Daoy (cell line): ENCODE measurements around the gene DTX2. TPM values are rescaled to one million over a fixed set of nuclear protein-coding genes. Genes with fewer than 3 reads are reported as not detected.
"Not testable (repeated sequence)": the region's sequence is repeated elsewhere in the genome, so short reads cannot be mapped to it uniquely, and the experiment has no call there.

ENCODE experiments used
- DNase-seq: peaks from one replicate; pipeline ENCODE4 v3.0.0-alpha.2; 2015; ENCODE audit warnings: low read depth
- total RNA-seq: library from RNA; depleted of rRNA; stranded (reverse); fragments of >200 nt; shearing (Covaris generic); gene quantifications from 2 replicates; pipeline ENCODE4 v1.2.3, GENCODE V29; 2014

DTX2 gene
- total RNA-seq, 1 experiment from 2014 or later, result 15.1 TPM

GRCh38 chr7:76443846-76444245 is 17.7 kb upstream of the DTX2 start:
- DNase-seq, result not testable (repeated sequence)

- peak; percentile 61 for DNase-seq
These were observed 15.9 kb upstream of the DTX2 start for GRCh38 chr7:76445577-76446008.

GRCh38 chr7:76457017-76457416 is 4.5 kb upstream of the DTX2 start:
- not testable (repeated sequence) for DNase-seq

GRCh38 chr7:76458504-76458903 is 3.0 kb upstream of the DTX2 start:
- not testable (repeated sequence) for DNase-seq

- not testable (repeated sequence) for DNase-seq
These were observed 742 bp upstream of the DTX2 start for GRCh38 chr7:76460767-76461166.

- DNase-seq, result not testable (repeated sequence)
These were observed 868 bp downstream of the DTX2 start for GRCh38 chr7:76462271-76462882.

- not testable (repeated sequence) for DNase-seq
These were observed 3.5 kb downstream of the DTX2 start for GRCh38 chr7:76464959-76465358.

- DNase-seq, result not testable (repeated sequence)
These were observed 4.4 kb downstream of the DTX2 start for GRCh38 chr7:76465950-76466349.

- not testable (repeated sequence) for DNase-seq
These were observed 6.4 kb downstream of the DTX2 start for GRCh38 chr7:76467743-76468404.

GRCh38 chr7:76471556-76472221 is 10.2 kb downstream of the DTX2 start:
- not testable (repeated sequence) for DNase-seq

GRCh38 chr7:76473097-76473496 is 11.6 kb downstream of the DTX2 start:
- DNase-seq, result not testable (repeated sequence)

- not testable (repeated sequence) for DNase-seq
These were observed 14.8 kb downstream of the DTX2 start for GRCh38 chr7:76476280-76476679.

GRCh38 chr7:76476742-76477474 is 15.4 kb downstream of the DTX2 start:
- not testable (repeated sequence) for DNase-seq

GRCh38 chr7:76479628-76480027 is 18.1 kb downstream of the DTX2 start:
- not testable (repeated sequence) for DNase-seq

- DNase-seq, result not testable (repeated sequence)
These were observed 19.1 kb downstream of the DTX2 start for GRCh38 chr7:76480403-76481253.

- not testable (repeated sequence) for DNase-seq
These were observed 21.2 kb downstream of the DTX2 start for GRCh38 chr7:76482660-76483059.

GRCh38 chr7:76483081-76483480 is 21.6 kb downstream of the DTX2 start:
- DNase-seq, result not testable (repeated sequence)

GRCh38 chr7:76484456-76484855 is 22.9 kb downstream of the DTX2 start:
- not testable (repeated sequence) for DNase-seq

- not testable (repeated sequence) for DNase-seq
These were observed 24.5 kb downstream of the DTX2 start for GRCh38 chr7:76485822-76486610.

GRCh38 chr7:76486618-76487017 is 25.1 kb downstream of the DTX2 start:
- DNase-seq, result not testable (repeated sequence)
